ENCODE data around the gene LPCAT2.

The LPCAT2 gene

GRCh38 chr16:55506083-55506482, 2.8 kb upstream of the LPCAT2 start:
- no peak for DNase-seq

GRCh38 chr16:55506708-55507107, 2.2 kb upstream of the LPCAT2 start:
- DNase-seq: no peak

GRCh38 chr16:55508271-55508921, 476 bp upstream of the LPCAT2 start:
- no peak for DNase-seq

- no peak for DNase-seq
These were observed 1.4 kb downstream of the LPCAT2 start for GRCh38 chr16:55510185-55510805.

GRCh38 chr16:55512941-55513340, 4.1 kb downstream of the LPCAT2 start:
- DNase-seq: no peak

GRCh38 chr16:55513616-55514015, 4.7 kb downstream of the LPCAT2 start:
- no peak for DNase-seq

GRCh38 chr16:55515111-55515510, 6.2 kb downstream of the LPCAT2 start:
- no peak for DNase-seq

- no peak for DNase-seq
These were observed 12.9 kb downstream of the LPCAT2 start for GRCh38 chr16:55521792-55522191.

- no peak for DNase-seq
These were observed 17.6 kb downstream of the LPCAT2 start for GRCh38 chr16:55526441-55526840.

GRCh38 chr16:55527885-55528284, 19.0 kb downstream of the LPCAT2 start:
- DNase-seq: no peak

- no peak for DNase-seq
These were observed 20.1 kb downstream of the LPCAT2 start for GRCh38 chr16:55529018-55529417.

- DNase-seq: no peak
These were observed 21.5 kb downstream of the LPCAT2 start for GRCh38 chr16:55530316-55530856.

- no peak for DNase-seq
These were observed 23.4 kb downstream of the LPCAT2 start for GRCh38 chr16:55532227-55532626.

GRCh38 chr16:55534756-55535155, 25.9 kb downstream of the LPCAT2 start:
- no peak for DNase-seq

- DNase-seq: no peak
These were observed 30.2 kb downstream of the LPCAT2 start for GRCh38 chr16:55539049-55539448.

- no peak for DNase-seq
These were observed 30.6 kb downstream of the LPCAT2 start for GRCh38 chr16:55539488-55539887.

- DNase-seq: no peak
These were observed 31.3 kb downstream of the LPCAT2 start for GRCh38 chr16:55540221-55540620.

GRCh38 chr16:55542459-55543082, 33.7 kb downstream of the LPCAT2 start:
- DNase-seq: no peak

GRCh38 chr16:55543472-55543871, 34.6 kb downstream of the LPCAT2 start:
- no peak for DNase-seq

- DNase-seq: no peak
These were observed 43.7 kb downstream of the LPCAT2 start for GRCh38 chr16:55552621-55553020.

GRCh38 chr16:55555436-55555835, 46.6 kb downstream of the LPCAT2 start:
- no peak for DNase-seq

- DNase-seq: no peak
These were observed 48.3 kb downstream of the LPCAT2 start for GRCh38 chr16:55557186-55557585.

GRCh38 chr16:55559233-55559632, 50.4 kb downstream of the LPCAT2 start:
- DNase-seq: no peak

GRCh38 chr16:55559933-55560516, 51.2 kb downstream of the LPCAT2 start:
- DNase-seq: no peak
